ENCODE data around the gene CAPN10.

DNA sequence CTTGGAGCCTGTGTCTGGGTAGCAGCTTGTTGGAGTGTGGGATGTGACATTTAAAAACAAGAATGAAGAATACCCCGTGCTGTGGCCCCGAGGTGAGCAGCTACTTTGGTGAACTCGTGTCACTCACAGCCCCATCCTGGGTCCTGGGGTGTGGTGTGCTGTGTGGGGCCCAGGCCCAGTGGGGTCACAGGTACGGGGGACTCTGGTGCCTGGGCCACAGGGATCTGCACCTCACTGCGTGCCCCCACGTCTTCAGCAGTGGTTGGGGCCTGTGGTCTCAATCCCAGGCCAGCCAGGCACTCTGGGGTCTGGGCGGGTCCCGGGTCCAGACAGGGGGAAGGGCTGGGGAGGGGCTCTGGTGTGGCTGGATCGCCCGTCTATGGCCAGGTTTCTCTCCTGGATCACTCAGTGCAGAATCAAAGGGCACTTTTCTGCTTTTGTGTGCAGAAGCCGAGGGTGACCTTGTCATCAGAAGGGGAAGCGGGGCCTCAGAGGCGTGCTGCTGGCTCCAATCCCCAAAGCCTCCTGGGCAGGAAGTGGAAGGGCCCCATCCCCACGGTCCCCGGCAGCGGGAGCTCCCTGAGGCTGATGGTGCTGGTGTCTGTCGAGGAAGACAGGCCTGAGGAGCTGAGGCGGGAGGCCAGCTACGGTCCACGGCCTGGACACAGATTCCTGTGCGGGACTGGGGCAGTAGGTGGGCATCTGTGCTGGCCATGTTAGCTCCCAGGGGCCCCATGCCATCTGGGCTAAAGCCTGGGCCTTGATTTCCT is 40.2 kb downstream of the CAPN10 start:
- no peak for TF ChIP-seq ZNF274 (IDR thresholded peaks at IDR 0.05; ENCODE audit: low read depth, low read length)
- no peak for TF ChIP-seq YY1 (IDR thresholded peaks at IDR 0.05; ENCODE audit: insufficient read depth, insufficient read length)

All from NT2/D1 (cell line).